Stimulated activated CD8-positive, alpha-beta memory T cell treated with anti-CD3 and anti-CD28 coated beads, Interleukin-15, amount 100 ng/mL, for 4 hours (primary cell): Measurements from ENCODE around the gene SLX9.
"Not testable (repeated sequence)": the region's sequence is repeated elsewhere in the genome, so short reads cannot be mapped to it uniquely, and the experiment has no call there.

ENCODE experiments used
- DNase-seq, 2 donors: peaks; one replicate each; pipeline ENCODE4 v3.0.0-alpha.2; 2020; ENCODE audit warnings: low read depth in 2 of 2

The SLX9 gene

GRCh38 chr21:44902268-44903049 lies 37.4 kb upstream of the SLX9 start:
- DNase-seq = no peak

- no peak for DNase-seq
Observed at GRCh38 chr21:44903050-44903685, 36.7 kb upstream of the SLX9 start.

GRCh38 chr21:44903689-44904088 lies 36.1 kb upstream of the SLX9 start:
- DNase-seq = no peak

GRCh38 chr21:44904141-44904923 lies 35.5 kb upstream of the SLX9 start:
- no peak for DNase-seq

GRCh38 chr21:44905016-44905727 lies 34.7 kb upstream of the SLX9 start:
- DNase-seq = no peak

- DNase-seq = no peak
Observed at GRCh38 chr21:44905728-44906090, 34.1 kb upstream of the SLX9 start.

GRCh38 chr21:44907225-44907965 lies 32.4 kb upstream of the SLX9 start:
- DNase-seq = no peak

GRCh38 chr21:44907966-44908895 lies 31.6 kb upstream of the SLX9 start:
- no peak for DNase-seq

- DNase-seq = no peak
Observed at GRCh38 chr21:44908908-44909307, 30.9 kb upstream of the SLX9 start.

- DNase-seq = no peak
Observed at GRCh38 chr21:44909719-44910118, 30.1 kb upstream of the SLX9 start.

GRCh38 chr21:44910229-44911067 lies 29.4 kb upstream of the SLX9 start:
- no peak for DNase-seq

- no peak for DNase-seq
Observed at GRCh38 chr21:44911068-44911383, 28.8 kb upstream of the SLX9 start.

GRCh38 chr21:44911384-44912157 lies 28.3 kb upstream of the SLX9 start:
- DNase-seq = no peak

GRCh38 chr21:44912158-44912473 lies 27.7 kb upstream of the SLX9 start:
- DNase-seq = no peak

- not testable (repeated sequence) for DNase-seq
Observed at GRCh38 chr21:44912506-44913412, 27.1 kb upstream of the SLX9 start.

GRCh38 chr21:44913425-44914175 lies 26.2 kb upstream of the SLX9 start:
- no peak for DNase-seq
